GM23248 (cell line): ENCODE measurements around the gene SORD.
"Not testable (repeated sequence)": the region's sequence is repeated elsewhere in the genome, so short reads cannot be mapped to it uniquely, and the experiment has no call there.

Experiments used
- EZH2 ChIP-seq: fragments of 200-600 bp; sonication (generic); IDR thresholded peaks from 2 replicates; pipeline ENCODE4 v1.6.1; 2018; ENCODE audit warnings: antibody characterized with exemption, mild to moderate bottlenecking; ENCODE audit not compliant: insufficient read depth, poor library complexity, severe bottlenecking
- EZH2phosphoT487 ChIP-seq: fragments of 200-600 bp; sonication (generic); IDR thresholded peaks from 2 replicates; pipeline ENCODE4 v1.6.1; 2018; ENCODE audit warnings: antibody characterized with exemption, moderate library complexity, mild to moderate bottlenecking, low read depth; ENCODE audit not compliant: insufficient read depth

- TF ChIP-seq EZH2, EZH2phosphoT487: not testable (repeated sequence)
Observed at GRCh38 chr15:45020222-45020900, 2.6 kb upstream of the SORD start.
